GM19467 (cell line): Measurements from ENCODE around the gene OPHN1.

Source experiments
- ATAC-seq: cut with Tn5 transposase; IDR thresholded peaks from one replicate; pipeline ENCODE4 v1.9.1; 2021; ENCODE audit warnings: mild to moderate bottlenecking, moderate library complexity; ENCODE audit not compliant: unreplicated experiment

OPHN1 gene

DNA sequence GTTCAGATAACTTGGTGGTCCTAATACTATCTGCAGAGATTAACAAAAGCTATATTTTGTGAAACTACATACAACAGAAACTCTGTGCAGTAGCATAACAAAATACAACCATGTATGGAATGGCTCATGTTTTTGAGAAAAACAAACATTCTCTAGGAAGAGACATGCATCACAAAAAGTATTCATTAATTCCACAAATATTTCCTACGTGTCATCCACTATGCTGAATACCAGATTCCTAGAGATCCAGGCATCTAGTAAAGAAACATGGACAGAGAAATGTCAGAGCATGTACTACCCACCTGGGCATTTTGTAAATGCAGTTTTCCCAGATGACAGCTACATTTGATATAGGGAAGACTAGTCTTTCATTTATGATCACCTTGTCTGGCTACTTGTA lies 248.1 kb downstream of the OPHN1 start:
- no peak for ATAC-seq

DNA sequence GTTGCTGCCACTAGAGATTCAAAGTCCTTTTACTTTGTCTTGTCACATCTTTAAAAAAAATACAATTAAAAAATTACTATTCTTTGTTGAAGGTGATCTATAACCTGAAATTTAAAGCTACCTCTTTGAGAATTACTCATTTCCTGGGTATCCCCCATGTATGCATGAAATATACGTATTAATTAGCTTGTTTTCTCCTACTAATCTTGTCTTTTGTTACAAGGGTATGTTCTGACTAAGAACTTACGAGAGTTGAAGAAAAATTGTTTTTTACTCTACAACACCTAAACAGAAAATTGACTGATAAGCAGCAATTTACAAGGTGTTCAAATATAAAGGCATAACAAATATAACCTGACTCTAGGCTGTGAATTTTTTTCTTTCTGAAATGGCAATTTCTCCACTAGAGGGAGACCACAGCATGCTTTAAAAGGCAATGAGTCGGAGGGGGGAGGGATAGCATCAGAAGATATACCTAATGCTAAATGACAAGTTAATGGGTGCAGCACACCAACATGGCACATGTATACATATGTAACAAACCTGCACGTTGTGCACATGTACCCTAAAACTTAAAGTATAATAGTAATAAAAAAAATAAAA lies 249.6 kb downstream of the OPHN1 start:
- ATAC-seq: no peak

DNA sequence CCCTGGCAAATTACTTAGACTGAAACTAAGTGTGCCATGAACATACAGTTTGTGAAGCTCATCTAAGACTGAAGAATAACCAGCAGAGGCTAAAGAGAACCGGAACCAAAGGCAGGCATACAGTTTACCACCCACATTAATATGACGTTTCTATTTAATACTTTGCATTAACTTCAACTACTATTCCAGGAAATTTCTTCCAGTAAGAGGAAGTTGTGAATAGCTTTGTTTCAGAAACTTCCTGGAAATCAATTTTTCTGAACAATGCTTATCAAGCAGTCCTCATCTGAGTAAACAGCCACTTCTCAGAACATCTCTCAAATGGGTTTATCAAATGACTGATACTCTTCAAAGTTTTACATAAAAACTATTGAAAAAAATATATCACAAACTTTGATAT lies 252.7 kb downstream of the OPHN1 start:
- ATAC-seq: no peak

- no peak for ATAC-seq
Observed at GRCh38 chrX:68179355-68179754, 253.9 kb downstream of the OPHN1 start.

- ATAC-seq: no peak
Observed at GRCh38 chrX:68177542-68177941, 255.8 kb downstream of the OPHN1 start.

- no peak for ATAC-seq
Observed at GRCh38 chrX:68175562-68175961, 257.7 kb downstream of the OPHN1 start.

GRCh38 chrX:68163441-68163840 lies 269.9 kb downstream of the OPHN1 start:
- no peak for ATAC-seq

DNA sequence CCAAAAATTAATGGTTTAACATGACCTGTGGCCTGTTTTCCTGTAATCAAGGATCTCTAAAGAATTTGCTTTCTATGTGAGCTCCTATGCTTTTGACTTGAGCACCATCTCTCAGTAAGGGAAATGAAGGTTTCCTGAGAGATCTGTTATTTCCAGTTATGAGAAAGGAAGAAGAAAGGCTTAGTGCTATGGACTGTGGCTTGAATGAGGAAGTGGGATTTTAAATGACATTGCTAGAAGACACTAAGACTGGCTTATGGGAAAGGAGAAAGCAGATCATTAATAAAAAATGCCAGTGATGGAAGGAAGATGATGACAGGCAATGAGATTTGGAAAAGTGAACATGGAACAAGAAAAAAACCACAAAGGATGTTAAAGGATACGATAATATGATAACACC lies 285.4 kb downstream of the OPHN1 start:
- ATAC-seq: no peak

- ATAC-seq: no peak
Observed at GRCh38 chrX:68146054-68146453, 287.2 kb downstream of the OPHN1 start.

DNA sequence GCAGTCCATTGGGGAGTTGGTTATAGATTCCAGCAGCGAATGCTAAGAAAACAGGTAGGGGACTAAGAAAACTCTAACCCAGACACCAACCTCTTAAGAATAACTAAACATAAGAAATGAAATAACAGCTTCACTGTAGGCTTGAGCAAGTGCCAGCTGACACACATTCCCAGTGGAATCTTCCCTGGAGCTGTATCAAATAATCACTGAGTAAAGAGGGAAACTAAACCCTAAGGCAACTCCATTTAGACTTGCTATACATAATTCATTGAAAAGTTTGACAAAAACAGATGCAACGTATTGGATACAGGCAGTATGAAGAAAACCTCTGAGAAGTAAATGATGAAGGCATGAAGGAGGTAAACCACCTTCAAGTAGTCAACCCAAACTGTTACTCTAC lies 293.5 kb downstream of the OPHN1 start:
- no peak for ATAC-seq

DNA sequence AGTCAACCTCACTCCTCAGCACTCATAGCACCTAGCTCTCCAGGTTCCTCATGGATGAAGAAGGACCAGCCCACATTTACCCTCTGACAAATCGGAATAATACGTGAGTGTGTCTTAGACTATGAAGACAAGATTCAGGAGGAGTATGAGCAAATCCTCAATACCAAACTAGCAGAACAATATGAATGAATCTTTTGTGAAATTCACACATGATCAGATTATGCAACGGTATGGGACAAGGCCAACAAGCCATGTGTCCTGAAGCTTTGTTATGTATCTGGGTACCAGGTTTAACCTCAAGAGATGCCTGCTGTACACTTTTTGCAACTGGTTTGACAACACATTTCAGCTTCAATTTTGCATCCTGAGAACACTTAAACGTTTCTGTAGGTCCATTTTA lies 300.1 kb downstream of the OPHN1 start:
- ATAC-seq: no peak

- ATAC-seq: no peak
Observed at GRCh38 chrX:68132749-68133148, 300.5 kb downstream of the OPHN1 start.

- no peak for ATAC-seq
Observed at GRCh38 chrX:68121835-68122234, 311.5 kb downstream of the OPHN1 start.

GRCh38 chrX:68121371-68121770 lies 311.9 kb downstream of the OPHN1 start:
- ATAC-seq: no peak

DNA sequence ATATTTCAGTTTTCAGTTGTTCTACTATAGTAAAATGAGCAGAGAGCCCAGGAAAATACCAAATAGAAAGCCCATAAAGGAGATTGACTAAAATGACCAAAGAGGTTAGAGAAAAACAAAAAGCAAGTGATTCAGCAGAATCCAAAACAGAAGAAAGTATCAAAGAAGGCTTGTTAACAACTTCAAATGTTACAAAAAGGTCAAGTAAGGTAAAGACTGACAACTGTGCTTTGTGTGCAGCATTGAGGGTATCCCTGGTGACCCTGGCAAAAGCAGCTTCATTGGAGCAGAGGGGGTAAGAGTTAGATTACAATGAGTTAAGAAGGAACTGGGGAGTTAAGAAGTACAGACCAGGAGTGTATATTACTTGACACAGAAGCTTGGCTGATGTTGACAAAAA lies 317.9 kb downstream of the OPHN1 start:
- no peak for ATAC-seq

DNA sequence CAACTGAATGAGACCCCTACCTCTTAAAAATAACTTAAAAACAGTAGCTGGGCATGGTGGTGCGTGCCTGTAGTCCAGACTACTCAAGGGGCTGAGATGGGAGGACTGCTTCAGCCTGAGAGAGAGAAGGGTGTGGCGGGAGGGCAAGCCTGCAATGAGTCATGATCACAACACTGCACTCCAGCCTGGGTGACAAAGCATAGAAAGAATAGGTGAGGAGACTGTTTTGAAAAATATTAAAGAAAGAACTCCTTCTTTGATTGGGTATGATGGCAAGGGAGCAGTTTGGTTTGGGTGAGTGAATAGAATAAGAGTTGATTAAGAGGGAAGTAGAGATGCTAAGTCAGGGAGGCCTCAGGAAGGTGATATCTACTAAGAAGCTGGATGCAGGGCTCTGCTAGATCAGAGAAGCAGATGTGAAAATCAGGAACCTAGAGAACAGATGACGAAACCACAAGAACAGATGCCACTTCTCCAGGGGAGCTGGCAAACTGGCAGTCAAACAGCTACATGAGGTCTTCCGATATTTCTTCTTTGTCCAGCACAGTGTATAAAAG lies 318.6 kb downstream of the OPHN1 start:
- ATAC-seq: no peak

DNA sequence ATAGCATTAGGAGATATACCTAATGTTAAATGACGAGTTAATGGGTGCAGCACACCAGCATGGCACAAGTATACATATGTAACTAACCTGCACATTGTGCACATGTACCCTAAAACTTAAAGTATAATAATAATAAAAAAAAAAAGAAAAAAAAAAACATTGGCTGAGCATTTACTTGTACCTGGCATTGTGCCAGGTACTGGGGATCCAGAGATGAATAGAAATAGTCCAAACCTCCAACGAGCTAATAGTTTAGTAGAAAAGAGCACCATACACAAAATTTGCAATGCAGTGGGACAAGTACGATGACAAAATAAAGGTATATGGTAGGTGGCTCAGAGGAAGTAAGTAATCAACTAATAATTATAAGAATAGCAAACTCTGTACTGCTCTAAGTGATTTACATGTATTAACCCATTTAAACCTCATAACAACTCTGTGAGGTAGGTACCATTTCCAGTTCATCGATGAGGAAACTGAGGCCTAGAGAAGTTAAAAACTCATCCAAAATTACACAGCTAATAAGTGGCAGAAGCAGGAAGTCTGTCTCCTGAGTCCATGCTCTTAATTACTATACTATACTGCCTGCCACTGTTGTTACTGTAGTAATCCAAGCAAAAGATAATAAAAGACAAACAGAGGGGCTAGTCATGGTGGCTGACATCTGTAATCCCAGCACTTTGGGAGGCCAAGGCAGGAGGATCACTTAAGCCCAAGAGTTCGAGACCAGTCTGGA lies 319.3 kb downstream of the OPHN1 start:
- ATAC-seq: no peak

- no peak for ATAC-seq
Observed at GRCh38 chrX:68112321-68112720, 321.0 kb downstream of the OPHN1 start.

DNA sequence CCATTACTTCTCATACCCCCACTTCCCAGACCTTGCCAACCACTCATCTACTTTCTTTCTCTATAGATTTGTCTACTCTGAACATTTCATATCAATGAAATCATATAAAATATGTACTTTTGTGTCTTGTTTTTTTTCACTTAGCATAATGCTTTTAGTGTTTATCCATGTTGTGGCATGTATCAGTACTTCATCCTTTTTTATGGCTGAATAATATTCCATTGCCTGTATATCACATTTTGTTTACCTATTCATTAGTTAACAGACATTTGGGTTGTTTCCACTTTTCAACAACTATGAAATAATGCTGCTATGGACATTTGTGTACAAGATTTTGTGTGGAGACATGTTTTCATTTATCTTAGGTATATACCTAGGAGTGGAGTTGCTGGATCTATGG lies 324.1 kb downstream of the OPHN1 start:
- no peak for ATAC-seq

DNA sequence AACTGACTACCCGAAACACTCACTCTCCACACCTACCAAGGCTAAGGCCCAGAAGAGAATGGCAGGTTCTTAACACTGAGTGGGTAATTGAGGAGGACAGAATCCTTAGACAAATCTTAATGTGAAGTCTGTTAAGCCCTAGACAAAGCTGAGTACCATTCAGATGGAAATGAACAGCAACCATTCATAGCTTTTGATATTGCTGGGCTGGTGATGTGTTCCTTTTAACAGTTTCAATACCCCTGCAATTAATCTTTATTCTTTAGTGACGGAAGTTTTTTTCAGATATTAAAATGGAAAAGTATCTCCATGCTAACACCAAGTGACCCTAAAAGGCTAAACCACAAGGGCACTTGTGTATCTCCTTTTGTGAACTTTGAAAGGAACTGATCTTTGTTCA lies 334.9 kb downstream of the OPHN1 start:
- ATAC-seq: no peak

DNA sequence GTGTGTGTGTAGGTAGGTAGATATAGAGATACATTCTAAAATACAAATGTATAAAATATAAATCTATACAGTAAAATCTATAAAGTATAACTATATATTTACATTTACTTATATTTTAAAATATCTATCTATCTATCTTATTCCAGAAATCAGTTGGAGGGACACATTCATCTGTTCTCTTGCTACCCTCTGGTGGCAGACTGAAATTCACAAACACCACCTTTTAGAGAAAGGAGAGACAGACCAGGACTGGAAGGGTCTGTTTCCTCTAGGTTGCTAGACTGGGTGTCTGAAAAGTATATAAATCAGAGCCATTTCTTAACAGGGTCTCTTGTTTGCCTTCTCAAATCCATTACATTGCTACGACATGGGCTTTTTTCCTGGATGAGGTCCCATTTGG lies 343.0 kb downstream of the OPHN1 start:
- no peak for ATAC-seq

GRCh38 chrX:68087526-68087925 lies 345.8 kb downstream of the OPHN1 start:
- ATAC-seq: no peak

- no peak for ATAC-seq
Observed at GRCh38 chrX:68086709-68087108, 346.6 kb downstream of the OPHN1 start.
